Breast epithelium (tissue), 4 donors: Measurements from ENCODE around the gene DHX16. TPM values are rescaled to one million over a fixed set of nuclear protein-coding genes. Genes with fewer than 3 reads are reported as not detected.
"Not testable (repeated sequence)": the region's sequence is repeated elsewhere in the genome, so short reads cannot be mapped to it uniquely, and the experiment has no call there.

ENCODE experiments used
- DNase-seq, 2 donors: peaks; one replicate each; pipeline ENCODE4 v3.0.0-alpha.2; 2019; ENCODE audit warnings: low spot score in 2 of 2
- H3K27ac ChIP-seq, 2 donors: fragments of 200-600 bp; sonication (generic) in 1 of 2; one replicate each; pipeline ENCODE4 v1.5.1; 2016 to 2019; ENCODE audit warnings: mild to moderate bottlenecking in 1 of 2
- H3K27me3 ChIP-seq, 2 donors: fragments of 200-600 bp; sonication (generic) in 1 of 2; one replicate each; pipeline versions ENCODE4 v1.5.1 to v1.6.0; 2017 to 2019; ENCODE audit warnings: control low read depth in 1 of 2, mild to moderate bottlenecking in 1 of 2
- H3K36me3 ChIP-seq: fragments of 200-600 bp; one replicate; pipeline ENCODE4 v1.5.1; 2019
- H3K4me1 ChIP-seq, 2 donors: fragments of 200-600 bp; sonication (generic); one replicate each; pipeline ENCODE4 v1.5.1; 2016 to 2019; ENCODE audit warnings: control low read depth in 1 of 2
- H3K4me3 ChIP-seq, 3 donors: fragments of 200-600 bp; sonication (generic); 1 replicate in 2 of 3; 2 replicates in 1 of 3; pipeline ENCODE4 v1.5.1; 2016 to 2019; ENCODE audit warnings: mild to moderate bottlenecking in 3 of 3, moderate library complexity in 2 of 3
- H3K9me3 ChIP-seq, 2 donors: fragments of 200-600 bp; sonication (generic) in 1 of 2; one replicate each; pipeline ENCODE4 v1.5.1; 2016 to 2019; ENCODE audit warnings: control low read depth in 1 of 2
- POLR2A ChIP-seq: fragments of 450-650 bp; IDR thresholded peaks from one replicate; pipeline ENCODE4 v1.6.1; 2016; ENCODE audit warnings: antibody characterized with exemption, mild to moderate bottlenecking, moderate library complexity
- POLR2AphosphoS5 ChIP-seq, 3 donors: sonication (generic); formaldehyde crosslinking; IDR thresholded peaks; one replicate each; pipeline ENCODE4 v1.6.1; 2017; ENCODE audit warnings: antibody characterized with exemption in 3 of 3
- intact Hi-C: fragments of 100-400 bp; cut with DNase I; formaldehyde crosslinking; loops from one replicate; pipeline ENCODE4 v1.15.1; 2023; ENCODE audit warnings: low total_unique reads
- total RNA-seq, 3 donors: library from RNA; depleted of rRNA; stranded (reverse); fragments of >200 nt; gene quantifications; one replicate each; pipeline ENCODE4 v1.1.0, GENCODE V29; 2016
- TF ChIP-seq, protein P1 (sequence below), 3 donors: fragments of 450-650 bp; IDR thresholded peaks; one replicate each; pipeline ENCODE4 v1.5.1; 2016 to 2017; ENCODE audit warnings: antibody characterized with exemption in 3 of 3, mild to moderate bottlenecking in 3 of 3, moderate library complexity in 3 of 3

Gene DHX16
- 10 to 100 TPM; 23.5 to 35.3 (median 26.2) TPM for total RNA-seq

- Histone ChIP-seq H3K4me1 (peaks cover 0 to 11% of the 10 kb centered on the region in 2 donors), H3K9me3 (no peaks in the 10 kb centered on the region), H3K4me3 (peak within 1 kb of the TSS; percentile 76 to 95 (median 77)), H3K27ac (peak within 1 kb of the TSS; percentile 81 to 84), H3K36me3 (peaks cover 11% of the 10 kb centered on the region), H3K27me3 (no peaks in the 10 kb centered on the region)
- intact Hi-C loops = loop anchor here (10.0 kb wide), 1 partner anchor 188 kb away; the partner anchor contains the start of gene HLA-E
- TF ChIP-seq, protein P1, sequence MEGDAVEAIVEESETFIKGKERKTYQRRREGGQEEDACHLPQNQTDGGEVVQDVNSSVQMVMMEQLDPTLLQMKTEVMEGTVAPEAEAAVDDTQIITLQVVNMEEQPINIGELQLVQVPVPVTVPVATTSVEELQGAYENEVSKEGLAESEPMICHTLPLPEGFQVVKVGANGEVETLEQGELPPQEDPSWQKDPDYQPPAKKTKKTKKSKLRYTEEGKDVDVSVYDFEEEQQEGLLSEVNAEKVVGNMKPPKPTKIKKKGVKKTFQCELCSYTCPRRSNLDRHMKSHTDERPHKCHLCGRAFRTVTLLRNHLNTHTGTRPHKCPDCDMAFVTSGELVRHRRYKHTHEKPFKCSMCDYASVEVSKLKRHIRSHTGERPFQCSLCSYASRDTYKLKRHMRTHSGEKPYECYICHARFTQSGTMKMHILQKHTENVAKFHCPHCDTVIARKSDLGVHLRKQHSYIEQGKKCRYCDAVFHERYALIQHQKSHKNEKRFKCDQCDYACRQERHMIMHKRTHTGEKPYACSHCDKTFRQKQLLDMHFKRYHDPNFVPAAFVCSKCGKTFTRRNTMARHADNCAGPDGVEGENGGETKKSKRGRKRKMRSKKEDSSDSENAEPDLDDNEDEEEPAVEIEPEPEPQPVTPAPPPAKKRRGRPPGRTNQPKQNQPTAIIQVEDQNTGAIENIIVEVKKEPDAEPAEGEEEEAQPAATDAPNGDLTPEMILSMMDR (IDR thresholded peaks at IDR 0.05) = peak; percentile 78 to 85 (median 81)
- peak; percentile 80 to 92 (median 85) for TF ChIP-seq POLR2AphosphoS5 (IDR thresholded peaks at IDR 0.05)
- peak; percentile 16 for TF ChIP-seq POLR2A
- peak; percentile 91 to 92 for DNase-seq
These were observed at the start of gene DHX16 for GRCh38 chr6:30672445-30673253. TSS of gene DHX16 (minus strand) at chr6:30673006. CDS start at chr6:30672841, 165 bp downstream.

DNA sequence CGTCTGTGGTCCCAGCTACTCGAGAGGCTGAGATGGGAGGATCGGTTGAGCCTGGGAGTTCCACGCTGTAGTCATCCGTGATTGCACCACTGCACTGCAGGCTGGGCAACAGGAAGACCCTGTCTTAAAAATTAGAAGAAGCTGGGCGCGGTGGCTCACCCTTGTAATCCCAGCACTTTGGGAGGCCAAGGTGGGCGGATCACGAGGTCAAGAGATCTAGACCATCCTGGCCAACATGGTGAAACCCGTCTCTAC is 49.1 kb upstream of the DHX16 start:
- H3K27me3 ChIP-seq, H3K36me3 ChIP-seq, H3K9me3 ChIP-seq, H3K4me1 ChIP-seq, DNase-seq: not testable (repeated sequence)
- intact Hi-C loops = loop anchor here (2.0 to 5.0 kb wide), 2 partner anchors 39 to 165 kb away; partner anchors contain the start of genes GNL1 and PRR3
- Histone ChIP-seq H3K4me3 (peak overlapping the region; percentile 67 to 94 (median 93)), H3K27ac (peak overlapping the region; percentile 88 to 94)

DNA sequence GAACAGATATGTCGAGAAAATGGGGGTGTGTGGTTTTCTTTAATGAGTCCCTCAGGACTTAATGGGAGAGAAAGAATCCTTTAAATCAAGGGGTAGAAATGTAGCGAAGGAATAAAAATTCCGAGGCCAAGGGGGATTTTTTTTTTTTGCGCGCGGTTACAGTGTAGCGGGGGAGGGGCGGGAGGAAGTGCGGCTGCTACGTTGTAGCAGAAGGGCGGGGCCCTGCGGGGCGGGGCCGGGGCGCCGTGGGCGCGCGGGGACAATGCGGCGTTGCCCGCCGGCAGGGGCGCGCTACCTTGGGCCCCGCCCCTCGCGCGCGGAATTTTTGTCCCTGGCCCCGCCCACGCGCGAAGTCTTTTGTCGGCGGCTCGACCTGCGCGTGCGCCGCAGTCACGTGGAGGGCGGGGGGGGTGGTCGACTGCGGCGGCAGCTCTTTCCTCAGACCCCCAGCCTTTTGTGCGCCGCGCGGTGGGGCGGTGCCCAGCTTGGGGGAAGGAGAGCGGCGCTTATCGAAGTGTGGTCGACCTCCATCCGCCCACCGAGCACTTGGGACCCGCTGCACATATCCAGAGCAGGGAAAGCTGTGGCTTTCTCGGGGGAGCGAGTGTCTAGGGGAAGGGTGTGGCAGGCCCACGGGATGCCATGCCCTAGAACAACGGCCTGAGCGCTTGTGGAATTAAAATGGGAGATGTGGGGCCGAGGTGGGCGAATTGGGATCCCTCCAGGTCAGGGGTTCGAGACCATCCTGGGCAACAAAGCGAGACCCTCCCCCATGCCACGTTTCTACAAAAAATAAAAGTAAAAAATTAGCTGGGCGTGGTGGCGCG is 48.6 kb upstream of the DHX16 start:
- Histone ChIP-seq H3K4me1 (peaks cover 3 to 10% of the 10 kb centered on the region in 2 donors), H3K4me3 (peak overlapping the region; percentile 67 to 94 (median 93)), H3K36me3 (no peaks in the 10 kb centered on the region), H3K9me3 (no peaks in the 10 kb centered on the region), H3K27me3 (no peaks in the 10 kb centered on the region), H3K27ac (peak overlapping the region; percentile 88 to 94)
- intact Hi-C loops = loop anchor here (2.0 to 5.0 kb wide), 2 partner anchors 39 to 164 kb away; partner anchors contain the start of genes GNL1 and PRR3
- TF ChIP-seq POLR2A = no peak
- TF ChIP-seq, protein P1 (IDR thresholded peaks at IDR 0.05) = peak in 1 of 3 donors; percentile 18
- TF ChIP-seq POLR2AphosphoS5 (IDR thresholded peaks at IDR 0.05) = peak; percentile 33 to 49 (median 47)
- peak; percentile 86 to 92 for DNase-seq

DNA sequence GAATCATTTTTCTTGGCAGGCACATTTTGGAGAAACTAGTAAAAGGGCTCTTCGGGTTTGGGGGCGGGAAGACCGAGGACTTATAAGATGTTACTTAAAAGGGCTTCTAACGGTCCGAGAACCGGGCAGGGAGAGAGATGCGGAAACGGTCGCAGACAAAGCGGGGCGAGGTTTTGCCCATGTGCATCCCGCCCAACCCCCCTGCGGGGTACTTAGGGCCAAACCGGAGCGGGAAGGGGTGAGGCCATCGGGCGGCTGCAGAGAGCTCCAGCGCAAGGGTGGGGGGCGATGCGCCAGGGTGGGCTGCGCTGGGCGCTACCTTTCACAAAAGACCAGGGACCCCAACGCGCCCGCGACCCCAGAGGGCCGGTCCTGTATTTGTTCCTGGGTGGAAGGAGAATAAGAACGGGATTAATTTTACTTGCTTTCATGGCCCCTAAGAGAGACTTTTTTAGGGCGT is 48.0 kb upstream of the DHX16 start:
- TF ChIP-seq, protein P1 (IDR thresholded peaks at IDR 0.05) = no peak
- peak in 2 of 3 donors; percentile 8 to 48 for TF ChIP-seq POLR2AphosphoS5 (IDR thresholded peaks at IDR 0.05)
- H3K4me1 ChIP-seq = peaks cover 3 to 14% of the 10 kb centered on the region in 2 donors
- H3K36me3 ChIP-seq = no peaks in the 10 kb centered on the region
- H3K27me3 ChIP-seq = no peaks in the 10 kb centered on the region
- intact Hi-C loops = loop anchor here (5.0 kb wide), 1 partner anchor 163 kb away; the partner anchor contains the start of genes GNL1 and PRR3
- peak overlapping the region; percentile 88 to 94 for H3K27ac ChIP-seq
- peak overlapping the region; percentile 67 to 94 (median 93) for H3K4me3 ChIP-seq
- no peaks in the 10 kb centered on the region for H3K9me3 ChIP-seq
- peak; percentile 71 to 76 for DNase-seq
